GM10248 (cell line): Measurements from ENCODE around the gene MCTP1.

Experiments
- CTCF ChIA-PET: fragments of 300-600 bp; sonication (Branson Sonifier 250); formaldehyde crosslinking; extraction: SDS; loops from one replicate; lab custom pipeline; 2021; ENCODE audit warnings: antibody characterized with exemption; lab: Yijun Ruan, JAX
- POLR2A ChIA-PET: fragments of 350-650 bp; sonication (Branson Sonifier 250); formaldehyde crosslinking; extraction: SDS; loops from one replicate; lab custom pipeline; 2020; ENCODE audit warnings: antibody characterized with exemption; lab: Yijun Ruan, JAX
- DNase-seq: peaks from one replicate; pipeline ENCODE4 v3.0.0; 2012; ENCODE audit errors: extremely low spot score
- CTCF ChIP-seq: IDR thresholded peaks from 2 replicates; pipeline ENCODE4 v1.5.1; 2012; ENCODE audit warnings: mild to moderate bottlenecking, low read depth; ENCODE audit errors: extremely low read depth, missing control alignments, control extremely low read depth

Gene MCTP1

GRCh38 chr5:94872526-94872925 lies 412.4 kb downstream of the MCTP1 start:
- no peak for TF ChIP-seq CTCF
- no peak for DNase-seq
- ChIA-PET CTCF (interaction anchor here (0.7 kb wide), 1 partner anchor 24 kb away, joined by 3 read pairs; no protein-coding TSS in a partner anchor), POLR2A (no interaction called here)

DNA sequence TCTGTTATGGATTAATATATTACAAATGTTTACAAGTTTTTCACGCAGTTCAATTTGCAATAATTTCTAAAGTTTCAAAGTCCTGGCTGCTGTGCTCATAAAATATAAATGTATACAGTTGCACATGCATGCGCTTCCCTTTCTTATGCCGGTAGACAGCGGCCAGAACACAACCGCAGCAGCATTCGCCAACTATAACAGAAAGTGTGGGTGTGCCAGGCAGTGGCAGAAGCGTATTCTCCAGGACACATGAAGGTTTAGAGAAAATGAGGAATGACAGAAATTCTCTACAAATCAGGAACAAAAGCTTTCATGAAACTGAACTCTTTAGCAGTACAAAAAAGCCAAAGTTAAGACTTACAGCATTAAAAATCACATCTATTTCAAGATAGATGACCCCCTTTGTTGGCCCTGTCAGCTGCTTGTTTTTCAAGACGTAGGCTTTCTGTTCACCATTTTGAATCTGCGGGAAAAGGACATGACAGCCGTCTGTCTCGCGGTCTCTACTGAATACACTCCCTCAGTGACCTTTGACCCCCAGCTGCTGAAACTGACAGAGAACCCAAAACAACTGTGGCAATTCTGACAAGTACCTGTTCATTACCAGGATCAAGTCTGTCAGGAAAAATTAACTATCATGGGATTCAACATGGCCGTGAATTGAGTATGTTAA lies 414.2 kb downstream of the MCTP1 start:
- ChIA-PET CTCF (no interaction called here), POLR2A (no interaction called here)
- no peak for TF ChIP-seq CTCF
- no peak for DNase-seq

GRCh38 chr5:94869921-94870320 lies 415.0 kb downstream of the MCTP1 start:
- POLR2A ChIA-PET = no interaction called here
- CTCF ChIA-PET = interaction anchor here (1.0 to 2.0 kb wide), 3 partner anchors 9 to 24 kb away, joined by 3 to 8 read pairs (median 4); no protein-coding TSS in a partner anchor
- no peak for TF ChIP-seq CTCF

GRCh38 chr5:94863951-94864350 lies 420.9 kb downstream of the MCTP1 start:
- DNase-seq = no peak
- CTCF ChIA-PET = no interaction called here
- no peak for TF ChIP-seq CTCF
- POLR2A ChIA-PET = no interaction called here

More at GRCh38 chr5:94869921-94870320, 415.0 kb downstream of the MCTP1 start:
- DNase-seq = no peak

- DNase-seq = no peak
- CTCF ChIA-PET = no interaction called here
- POLR2A ChIA-PET = no interaction called here
- TF ChIP-seq CTCF = no peak
These were observed 427.8 kb downstream of the MCTP1 start for GRCh38 chr5:94857111-94857510.

GRCh38 chr5:94856257-94856800 lies 428.6 kb downstream of the MCTP1 start:
- TF ChIP-seq CTCF = no peak
- CTCF ChIA-PET = interaction anchor here (2.4 kb wide), 1 partner anchor 15 kb away, joined by 9 read pairs; no protein-coding TSS in a partner anchor
- DNase-seq = no peak
- POLR2A ChIA-PET = no interaction called here
